ENCODE data around the gene WNT7A. TPM values are rescaled to one million over a fixed set of nuclear protein-coding genes. Genes with fewer than 3 reads are reported as not detected.

WNT7A gene
- total and polyA plus RNA-seq, 8 donors, result 0.34 to 5.5 (median 0.71) TPM

DNA sequence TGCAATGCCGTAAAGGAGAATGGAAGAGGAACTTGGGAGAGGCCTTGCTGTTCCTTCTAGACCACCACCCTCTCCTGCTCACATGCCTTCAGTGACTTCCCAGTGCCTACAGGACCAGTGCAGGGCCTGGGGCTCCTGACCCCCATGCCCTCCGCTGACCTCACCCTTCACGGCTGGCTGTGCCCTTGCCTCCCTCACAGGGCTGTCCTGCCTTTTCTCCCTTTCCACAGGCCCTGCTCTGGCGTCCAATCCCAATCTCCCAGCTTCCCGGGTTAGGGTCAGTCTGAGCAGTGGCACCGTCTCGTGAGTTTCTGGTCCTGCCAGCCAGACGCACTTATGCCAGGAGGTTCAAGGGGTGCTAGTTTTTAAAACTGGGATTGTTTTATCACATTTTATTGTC is 110.4 kb downstream of the WNT7A start:
- DNase-seq, result peak in 1 of 4 donors; percentile 45

DNA sequence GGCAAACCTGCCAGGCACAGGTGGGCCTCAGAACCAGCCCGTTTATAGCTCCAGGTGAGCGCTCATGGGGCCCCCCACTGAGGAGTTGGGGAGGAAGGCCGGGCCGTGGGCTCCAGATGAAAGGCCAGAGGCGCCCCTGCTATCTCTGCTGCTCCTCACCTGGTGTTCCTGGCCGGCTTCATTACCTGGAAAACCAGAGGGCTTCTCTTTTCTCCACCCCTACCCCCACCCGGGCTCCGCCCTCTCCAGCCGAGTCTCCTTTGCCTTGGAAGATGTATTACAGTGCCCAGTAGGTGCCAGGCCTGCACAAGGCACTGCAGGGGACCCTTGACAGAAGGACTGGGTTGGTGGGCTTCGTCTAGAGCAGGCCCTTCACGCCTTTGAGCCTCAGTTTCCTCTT is 111.4 kb downstream of the WNT7A start:
- intact Hi-C loops (cut with DNase I), result no loop called here
- TF ChIP-seq, protein P1, sequence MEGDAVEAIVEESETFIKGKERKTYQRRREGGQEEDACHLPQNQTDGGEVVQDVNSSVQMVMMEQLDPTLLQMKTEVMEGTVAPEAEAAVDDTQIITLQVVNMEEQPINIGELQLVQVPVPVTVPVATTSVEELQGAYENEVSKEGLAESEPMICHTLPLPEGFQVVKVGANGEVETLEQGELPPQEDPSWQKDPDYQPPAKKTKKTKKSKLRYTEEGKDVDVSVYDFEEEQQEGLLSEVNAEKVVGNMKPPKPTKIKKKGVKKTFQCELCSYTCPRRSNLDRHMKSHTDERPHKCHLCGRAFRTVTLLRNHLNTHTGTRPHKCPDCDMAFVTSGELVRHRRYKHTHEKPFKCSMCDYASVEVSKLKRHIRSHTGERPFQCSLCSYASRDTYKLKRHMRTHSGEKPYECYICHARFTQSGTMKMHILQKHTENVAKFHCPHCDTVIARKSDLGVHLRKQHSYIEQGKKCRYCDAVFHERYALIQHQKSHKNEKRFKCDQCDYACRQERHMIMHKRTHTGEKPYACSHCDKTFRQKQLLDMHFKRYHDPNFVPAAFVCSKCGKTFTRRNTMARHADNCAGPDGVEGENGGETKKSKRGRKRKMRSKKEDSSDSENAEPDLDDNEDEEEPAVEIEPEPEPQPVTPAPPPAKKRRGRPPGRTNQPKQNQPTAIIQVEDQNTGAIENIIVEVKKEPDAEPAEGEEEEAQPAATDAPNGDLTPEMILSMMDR (IDR thresholded peaks at IDR 0.05), result no peak
- DNase-seq (peak in 1 of 4 donors; percentile 71), ATAC-seq (no peak)
- H3K27ac ChIP-seq, result no peak overlapping the region
- no peak overlapping the region for H3K4me3 ChIP-seq
- H3K9me3 ChIP-seq, result no peaks in the 10 kb centered on the region
- no peaks in the 10 kb centered on the region for H3K36me3 ChIP-seq
- H3K27me3 ChIP-seq, result no peaks in the 10 kb centered on the region
- H3K4me1 ChIP-seq, result no peaks in the 10 kb centered on the region

More for the DNA sequence above, 110.4 kb downstream of the WNT7A start:
- H3K27me3 ChIP-seq, result no peaks in the 10 kb centered on the region
- no peaks in the 10 kb centered on the region for H3K4me1 ChIP-seq
- TF ChIP-seq, protein P1 (IDR thresholded peaks at IDR 0.05), result no peak
- ATAC-seq, result no peak
- intact Hi-C loops (cut with DNase I), result no loop called here
- no peaks in the 10 kb centered on the region for H3K36me3 ChIP-seq
- no peak overlapping the region for H3K27ac ChIP-seq
- H3K9me3 ChIP-seq, result no peaks in the 10 kb centered on the region
- no peak overlapping the region for H3K4me3 ChIP-seq

DNA sequence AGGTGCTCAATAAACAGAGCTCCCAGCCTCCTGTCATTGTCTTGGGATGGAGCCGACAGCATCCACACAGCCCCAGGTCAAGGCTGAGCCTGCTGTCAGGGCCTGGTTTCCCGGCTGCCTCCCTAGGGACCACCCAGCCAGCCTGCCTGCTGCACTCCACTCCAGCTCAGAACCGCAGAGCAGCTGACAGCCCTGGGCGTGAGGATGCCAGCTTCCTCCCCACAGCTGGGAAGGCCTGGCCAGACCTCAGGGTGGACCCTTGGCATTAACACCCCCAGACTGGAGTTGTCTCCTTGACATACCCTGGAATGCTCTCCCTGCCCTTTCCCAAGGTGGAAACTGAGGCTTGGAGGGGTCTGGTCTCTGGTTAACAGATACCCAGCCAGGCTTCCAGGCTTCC is 112.0 kb downstream of the WNT7A start:
- Histone ChIP-seq H3K9me3 (peaks cover 0 to 3% of the 10 kb centered on the region in 2 donors), H3K27ac (no peak overlapping the region), H3K27me3 (no peaks in the 10 kb centered on the region), H3K4me1 (no peaks in the 10 kb centered on the region), H3K36me3 (no peaks in the 10 kb centered on the region), H3K4me3 (no peak overlapping the region)
- ATAC-seq (no peak), DNase-seq (peak in 1 of 4 donors; percentile 47)
- TF ChIP-seq, protein P1 (IDR thresholded peaks at IDR 0.05), result no peak
- intact Hi-C loops (cut with DNase I), result no loop called here

DNA sequence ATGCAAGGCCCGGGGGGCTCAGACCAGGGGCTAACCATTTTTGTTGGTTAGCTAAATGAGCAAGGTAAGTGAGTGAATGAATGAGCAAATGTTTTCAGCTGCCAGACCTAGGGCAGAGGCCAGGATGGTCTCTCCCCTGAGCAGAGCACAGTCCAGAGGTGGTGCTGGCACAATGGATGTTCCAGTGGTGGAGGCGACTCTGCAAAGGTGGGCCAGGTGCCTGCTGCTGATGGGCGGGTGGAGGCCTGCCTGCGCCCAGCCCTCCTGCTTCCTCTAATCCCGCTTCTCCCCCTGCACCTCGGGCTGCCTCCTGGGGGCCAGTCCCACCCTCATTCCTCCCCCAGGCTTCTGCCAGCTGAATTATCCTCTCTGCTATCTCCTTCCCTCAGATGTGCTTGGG is 112.8 kb downstream of the WNT7A start:
- Histone ChIP-seq H3K27me3 (no peaks in the 10 kb centered on the region), H3K9me3 (peaks cover 0 to 7% of the 10 kb centered on the region in 2 donors), H3K4me3 (no peak overlapping the region), H3K36me3 (no peaks in the 10 kb centered on the region), H3K27ac (no peak overlapping the region), H3K4me1 (no peaks in the 10 kb centered on the region)
- intact Hi-C loops (cut with DNase I), result no loop called here
- no peak for ATAC-seq
- TF ChIP-seq, protein P1 (IDR thresholded peaks at IDR 0.05), result no peak
- peak in 1 of 4 donors; percentile 24 for DNase-seq

Other genes with a start within 250 kb of the WNT7A start
- gene CHCHD4, start 244.8 kb upstream of the WNT7A start, total RNA-seq, result 10 to 100 TPM in 1 of 2 donors, 1 to 10 TPM in 1; 9.6 to 13.6 TPM
- gene CHCHD4, start 244.8 kb upstream of the WNT7A start, polyA plus RNA-seq (ENCODE audit: insufficient read length in 6 of 6), result 10 to 100 TPM; 12.6 to 15.3 (median 13.4) TPM
- gene TMEM43, start 245.0 kb upstream of the WNT7A start, total RNA-seq, result 100 to 1,000 TPM in 1 of 2 donors, 10 to 100 TPM in 1; 82.3 to 104 TPM
- 10 to 100 TPM; 62.2 to 68.6 (median 63.5) TPM for gene TMEM43, start 245.0 kb upstream of the WNT7A start, polyA plus RNA-seq (ENCODE audit: insufficient read length in 6 of 6)